ENCODE data around the gene SPECC1L. TPM values are rescaled to one million over a fixed set of nuclear protein-coding genes. Genes with fewer than 3 reads are reported as not detected.

Gene SPECC1L
- total and polyA plus RNA-seq, 2 of the 8 experiments (the other 6 are each of a cell fraction or from before 2014, with no cell fraction given): 15.7 to 61.6 TPM

DNA sequence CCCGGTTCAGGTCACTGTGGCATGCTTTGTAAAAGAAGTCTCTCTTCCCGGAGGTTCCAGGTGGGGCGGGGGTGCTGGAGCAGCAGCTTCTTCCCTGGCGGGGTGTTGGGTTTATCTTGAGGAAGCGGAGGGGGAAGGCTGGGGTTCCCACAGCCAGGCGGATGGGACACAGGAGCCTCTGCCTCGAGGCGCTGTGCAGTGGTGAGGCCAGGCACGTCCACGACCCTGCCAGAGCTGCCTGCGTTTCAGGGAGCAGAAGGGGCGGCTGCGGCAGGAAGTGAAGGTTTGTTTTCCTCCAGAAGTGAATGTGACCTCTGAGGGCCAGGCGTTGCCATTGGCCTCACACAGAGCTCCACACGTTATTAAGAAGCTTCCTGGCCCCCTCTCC is 136.6 kb downstream of the SPECC1L start:
- Histone ChIP-seq H4K20me1 (replicated peaks in 1 of 2; ENCODE audit: control insufficient read depth in 1 of 2, insufficient read depth in 2 of 2, low read length in 2 of 2) (peaks cover 0 to 2% of the 10 kb centered on the region in 2 experiments), H3K36me3 (ENCODE audit: control insufficient read depth in 2 of 4, insufficient read depth in 4 of 4, low read length in 3 of 4) (peaks cover 0 to 6% (median 0%) of the 10 kb centered on the region in 4 experiments; a peak in 4 of 8 replicates), H2BK12ac (ENCODE audit: low read depth, low read length) (no peak overlapping the region), H3K18ac (ENCODE audit: extremely low read depth, low read length) (no peak overlapping the region), H3K23ac (ENCODE audit: insufficient read length) (no peak overlapping the region), H3K4me3 (ENCODE audit: extremely low read depth in 1 of 4, insufficient read depth in 2 of 4, low read depth in 3 of 4, low read length in 4 of 4) (no peak overlapping the region), H3K79me2 (ENCODE audit: control insufficient read depth in 1 of 2, insufficient read depth in 2 of 2, low read length in 2 of 2) (no peaks in the 10 kb centered on the region), H4K91ac (replicated peaks; ENCODE audit: insufficient read length, low read length) (no peak overlapping the region), H4K8ac (ENCODE audit: extremely low read depth, insufficient read depth, low read length) (no peak overlapping the region), H2AK5ac (ENCODE audit: low read depth, low read length) (no peak overlapping the region), H2AFZ (ENCODE audit: low read length) (no peak overlapping the region), H3K4ac (replicated peaks; ENCODE audit: insufficient read length, low read depth, low read length) (no peak overlapping the region), H2BK120ac (replicated peaks; ENCODE audit: low read depth, low read length) (no peak overlapping the region), H4K5ac (ENCODE audit: insufficient read length, low read depth, low read length) (no peak overlapping the region), H3K79me1 (ENCODE audit: low read depth, low read length) (no peaks in the 10 kb centered on the region), H3K9me3 (ENCODE audit: insufficient read depth in 2 of 2, low read depth in 1 of 2, low read length in 1 of 2) (no peaks in the 10 kb centered on the region), H2BK20ac (ENCODE audit: low read length) (no peak overlapping the region), H3K27me3 (replicated peaks in 1 of 4; ENCODE audit: control insufficient read depth in 3 of 4, extremely low read depth in 1 of 4, insufficient read depth in 3 of 4, low read length in 3 of 4) (no peaks in the 10 kb centered on the region), H3K9ac (replicated peaks in 1 of 4; ENCODE audit: extremely low read depth in 1 of 4, low read depth in 3 of 4, low read length in 3 of 4) (no peak overlapping the region), H3K27ac (ENCODE audit: low read depth, low read length) (0 out of 2 replicates have a peak overlapping the region, but pooled peaks have one; percentile 0), H3K14ac (ENCODE audit: insufficient read length) (no peak overlapping the region), H3K56ac (replicated peaks; ENCODE audit: insufficient read length, low read depth, low read length) (no peak overlapping the region), H3K4me1 (replicated peaks in 1 of 4; ENCODE audit: control insufficient read depth in 3 of 4, insufficient read depth in 4 of 4, low read length in 3 of 4) (peaks cover 0 to 12% (median 0%) of the 10 kb centered on the region in 4 experiments; a peak in 2 of 7 replicates), H3K23me2 (ENCODE audit: low read depth, low read length) (no peaks in the 10 kb centered on the region), H2BK5ac (ENCODE audit: low read depth, low read length) (no peak overlapping the region), H3K4me2 (ENCODE audit: insufficient read depth in 1 of 2, low read depth in 2 of 2, low read length in 2 of 2) (no peak overlapping the region), H2BK15ac (ENCODE audit: low read length) (no peak overlapping the region)
- ChIA-PET POLR2A (ENCODE audit: partially characterized antibody) (no interaction called here), CTCF (ENCODE audit: partially characterized antibody) (interaction anchor here (0.6 to 8.3 kb wide), 9 partner anchors 10 to 127 kb away, joined by 3 to 83 read pairs (median 3); no protein-coding TSS in a partner anchor)
- WGBS, 2 experiments (ENCODE audit: extremely low coverage in 1 of 2, insufficient coverage in 1 of 2, insufficient read length in 1 of 2, insufficient replicate concordance in 2 of 2, low coverage in 1 of 2, low lambda C conversion rate in 2 of 2, missing lambda C conversion rate in 1 of 2): 81% methylated on average over 15 of the region's 15 CpGs; no CpG with 5 or more reads in 1 of the 2 experiments
- DNase-seq (ENCODE audit: low read depth in 1 of 2, low spot score in 2 of 2) (no peak), FAIRE-seq (no peak)
- no peak for TF ChIP-seq EP300 (IDR thresholded peaks at IDR 0.05; ENCODE audit: borderline replicate concordance in 1 of 2, low read depth in 2 of 2, low read length in 2 of 2)
- TF ChIP-seq CBX5 (IDR thresholded peaks at IDR 0.05; ENCODE audit: low read depth, low read length): no peak
- TF ChIP-seq ASH2L (IDR thresholded peaks at IDR 0.05; ENCODE audit: low read length): no peak
